Skin of body (tissue), 2 donors: ENCODE data around the gene CACNA2D3. TPM values are rescaled to one million over a fixed set of nuclear protein-coding genes. Genes with fewer than 3 reads are reported as not detected.

Source experiments
- DNase-seq: peaks from one replicate; lab custom pipeline; 2025; lab: John Stamatoyannopoulos, UW
- total RNA-seq: library from RNA; depleted of rRNA; stranded (reverse); fragments of >200 nt; gene quantifications from one replicate; pipeline ENCODE4 v1.2.3, GENCODE V29; 2014

Gene CACNA2D3
- total RNA-seq, 1 donor from 2014 or later, result 1.2 TPM

- DNase-seq, result no peak
These were observed 714.5 kb downstream of the CACNA2D3 start for GRCh38 chr3:54836871-54837270.

GRCh38 chr3:54837964-54838363 is 715.6 kb downstream of the CACNA2D3 start:
- DNase-seq, result no peak

GRCh38 chr3:54841471-54841870 is 719.1 kb downstream of the CACNA2D3 start:
- no peak for DNase-seq

- DNase-seq, result no peak
These were observed 721.0 kb downstream of the CACNA2D3 start for GRCh38 chr3:54843352-54843751.

- DNase-seq, result no peak
These were observed 721.9 kb downstream of the CACNA2D3 start for GRCh38 chr3:54844211-54844610.

- DNase-seq, result no peak
These were observed 722.7 kb downstream of the CACNA2D3 start for GRCh38 chr3:54845011-54845410.

- no peak for DNase-seq
These were observed 723.2 kb downstream of the CACNA2D3 start for GRCh38 chr3:54845551-54845950.

- DNase-seq, result no peak
These were observed 723.8 kb downstream of the CACNA2D3 start for GRCh38 chr3:54846119-54846518.

GRCh38 chr3:54847361-54847760 is 725.0 kb downstream of the CACNA2D3 start:
- peak; percentile 74 for DNase-seq

- no peak for DNase-seq
These were observed 727.0 kb downstream of the CACNA2D3 start for GRCh38 chr3:54849360-54849759.

- no peak for DNase-seq
These were observed 728.2 kb downstream of the CACNA2D3 start for GRCh38 chr3:54850484-54851018.

GRCh38 chr3:54853573-54854404 is 731.4 kb downstream of the CACNA2D3 start:
- DNase-seq, result peak; percentile 57

- DNase-seq, result no peak
These were observed 733.9 kb downstream of the CACNA2D3 start for GRCh38 chr3:54856271-54856670.

- no peak for DNase-seq
These were observed 735.0 kb downstream of the CACNA2D3 start for GRCh38 chr3:54857343-54857742.

GRCh38 chr3:54858093-54858785 is 735.9 kb downstream of the CACNA2D3 start:
- DNase-seq, result peak; percentile 19

GRCh38 chr3:54859184-54859583 is 736.8 kb downstream of the CACNA2D3 start:
- no peak for DNase-seq

GRCh38 chr3:54861248-54862067 is 739.1 kb downstream of the CACNA2D3 start:
- no peak for DNase-seq

GRCh38 chr3:54862526-54862925 is 740.2 kb downstream of the CACNA2D3 start:
- DNase-seq, result no peak

GRCh38 chr3:54863366-54863765 is 741.0 kb downstream of the CACNA2D3 start:
- no peak for DNase-seq

- no peak for DNase-seq
These were observed 741.4 kb downstream of the CACNA2D3 start for GRCh38 chr3:54863786-54864185.

- DNase-seq, result no peak
These were observed 743.0 kb downstream of the CACNA2D3 start for GRCh38 chr3:54865316-54865715.

- no peak for DNase-seq
These were observed 743.9 kb downstream of the CACNA2D3 start for GRCh38 chr3:54866251-54866650.
